OCI-LY1 (cell line): ENCODE results near the gene ERG.

ENCODE experiments used
- CTCF ChIP-seq: fragments of 200-600 bp; sonication (generic), shearing (Covaris generic); IDR thresholded peaks from 2 replicates; pipeline ENCODE4 v1.5.1; 2017; ENCODE audit warnings: mild to moderate bottlenecking, antibody characterized with exemption, low read length, moderate library complexity, mixed read lengths
- EZH2 ChIP-seq: fragments of 200-600 bp; sonication (generic), shearing (Covaris generic); IDR thresholded peaks from 2 replicates; pipeline ENCODE4 v1.8.0; 2017; ENCODE audit warnings: borderline replicate concordance, mixed run types, mild to moderate bottlenecking, antibody characterized with exemption, low read length, moderate library complexity, mixed read lengths

- TF ChIP-seq CTCF (no peak), EZH2 (no peak)
Observed at GRCh38 chr21:38351176-38351959, 146.9 kb downstream of the ERG start.
